22Rv1 (cell line): ENCODE results near the gene GSK3A.

Experiments used
- ZFX ChIP-seq: fragments of 450-650 bp; IDR thresholded peaks from 2 replicates; pipeline ENCODE4 v1.6.1; 2017; ENCODE audit warnings: antibody characterized with exemption, borderline replicate concordance
- TF ChIP-seq, protein P1 (sequence below): fragments of 450-650 bp; IDR thresholded peaks from 2 replicates; pipeline ENCODE4 v1.5.1; 2017; ENCODE audit warnings: mild to moderate bottlenecking

- TF ChIP-seq, protein P1, sequence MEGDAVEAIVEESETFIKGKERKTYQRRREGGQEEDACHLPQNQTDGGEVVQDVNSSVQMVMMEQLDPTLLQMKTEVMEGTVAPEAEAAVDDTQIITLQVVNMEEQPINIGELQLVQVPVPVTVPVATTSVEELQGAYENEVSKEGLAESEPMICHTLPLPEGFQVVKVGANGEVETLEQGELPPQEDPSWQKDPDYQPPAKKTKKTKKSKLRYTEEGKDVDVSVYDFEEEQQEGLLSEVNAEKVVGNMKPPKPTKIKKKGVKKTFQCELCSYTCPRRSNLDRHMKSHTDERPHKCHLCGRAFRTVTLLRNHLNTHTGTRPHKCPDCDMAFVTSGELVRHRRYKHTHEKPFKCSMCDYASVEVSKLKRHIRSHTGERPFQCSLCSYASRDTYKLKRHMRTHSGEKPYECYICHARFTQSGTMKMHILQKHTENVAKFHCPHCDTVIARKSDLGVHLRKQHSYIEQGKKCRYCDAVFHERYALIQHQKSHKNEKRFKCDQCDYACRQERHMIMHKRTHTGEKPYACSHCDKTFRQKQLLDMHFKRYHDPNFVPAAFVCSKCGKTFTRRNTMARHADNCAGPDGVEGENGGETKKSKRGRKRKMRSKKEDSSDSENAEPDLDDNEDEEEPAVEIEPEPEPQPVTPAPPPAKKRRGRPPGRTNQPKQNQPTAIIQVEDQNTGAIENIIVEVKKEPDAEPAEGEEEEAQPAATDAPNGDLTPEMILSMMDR, result no peak; the same call in 1 of the 2 replicates
- no peak for TF ChIP-seq ZFX
Measured at GRCh38 chr19:42199440-42200115, 42.8 kb downstream of the GSK3A start.
